DOHH2 (cell line): ENCODE data around the gene VAPB.

Source experiments
- CTCF ChIP-seq: fragments of 200-600 bp; sonication (generic); IDR thresholded peaks from one replicate; pipeline ENCODE4 v1.5.1; 2014; ENCODE audit warnings: antibody characterized with exemption, mild to moderate bottlenecking, low read depth, low read length; ENCODE audit not compliant: poor library complexity, severe bottlenecking
- EZH2phosphoT487 ChIP-seq: fragments of 200-600 bp; sonication (generic); IDR thresholded peaks from 2 replicates; pipeline ENCODE4 v1.6.1; 2017; ENCODE audit warnings: borderline replicate concordance, mild to moderate bottlenecking, antibody characterized with exemption, low read length, moderate library complexity, mixed read lengths

- no peak for TF ChIP-seq CTCF
- no peak for TF ChIP-seq EZH2phosphoT487
Measured at GRCh38 chr20:58401162-58401561, 12.1 kb downstream of the VAPB start.
